Natural killer cell (primary cell): ENCODE results near the gene FCHSD1. TPM values are rescaled to one million over a fixed set of nuclear protein-coding genes. Genes with fewer than 3 reads are reported as not detected.

ENCODE experiments used
- ATAC-seq, 3 donors: fragments of 150-1000 bp in 2 of 3; fragments of 200-7000 bp in 1 of 3; cut with Tn5 transposase; 1 replicate in 1 of 3; 2 replicates in 2 of 3; pipeline ENCODE4 v1.10.0; 2021; ENCODE audit warnings: mild to moderate bottlenecking in 2 of 3, moderate library complexity in 2 of 3
- DNase-seq, 2 donors: peaks; one replicate each; pipeline versions ENCODE4 v3.0.0 to v3.0.0-alpha.2; 2013 to 2021; ENCODE audit warnings: mixed read lengths in 1 of 2
- H3K27ac ChIP-seq: one replicate; pipeline ENCODE4 v1.5.1; 2013; ENCODE audit warnings: mild to moderate bottlenecking, low read length
- H3K27me3 ChIP-seq: one replicate; pipeline ENCODE4 v1.6.1; 2013; ENCODE audit warnings: low read length; ENCODE audit not compliant: control insufficient read depth, insufficient read depth
- H3K36me3 ChIP-seq: one replicate; pipeline ENCODE4 v1.6.1; 2013; ENCODE audit warnings: low read length; ENCODE audit not compliant: control insufficient read depth, insufficient read depth
- H3K4me1 ChIP-seq: one replicate; pipeline ENCODE4 v1.6.1; 2013; ENCODE audit warnings: low read length; ENCODE audit not compliant: control insufficient read depth, insufficient read depth
- H3K4me3 ChIP-seq: one replicate; pipeline ENCODE4 v1.5.1; 2013; ENCODE audit warnings: low read length
- H3K9me3 ChIP-seq: one replicate; pipeline ENCODE4 v1.6.1; 2013; ENCODE audit warnings: low read length; ENCODE audit not compliant: control insufficient read depth, insufficient read depth
- H3K27ac Mint-ChIP-seq, 2 donors: one replicate each; pipeline ENCODE4 v1.8.0; 2022; ENCODE audit warnings: mild to moderate bottlenecking in 2 of 2, mixed read lengths in 2 of 2, moderate library complexity in 1 of 2
- H3K27me3 Mint-ChIP-seq, 2 donors: one replicate each; pipeline ENCODE4 v1.8.0; 2022; ENCODE audit warnings: low read depth in 2 of 2, mixed read lengths in 2 of 2
- H3K36me3 Mint-ChIP-seq: one replicate; pipeline ENCODE4 v1.8.0; 2022; ENCODE audit warnings: mixed read lengths
- H3K4me1 Mint-ChIP-seq, 2 donors: one replicate each; pipeline ENCODE4 v1.8.0; 2022; ENCODE audit warnings: mixed read lengths in 2 of 2
- H3K4me3 Mint-ChIP-seq: one replicate; pipeline ENCODE4 v1.8.0; 2022; ENCODE audit warnings: mild to moderate bottlenecking, moderate library complexity, mixed read lengths
- H3K9me3 Mint-ChIP-seq, 2 donors: one replicate each; pipeline ENCODE4 v1.8.0; 2022; ENCODE audit warnings: mixed read lengths in 2 of 2
- CTCF ChIP-seq: fragments of 200-600 bp; IDR thresholded peaks from one replicate; pipeline ENCODE4 v1.8.0; 2022; ENCODE audit warnings: antibody characterized with exemption
- WGBS: methylation state at CpG from one replicate; pipeline ENCODE4 v1.1.7; 2013; ENCODE audit warnings: missing lambda C conversion rate; ENCODE audit not compliant: insufficient coverage; 5-methylcytosine and 5-hydroxymethylcytosine counted together
- intact Hi-C: fragments of 100-400 bp; cut with micrococcal nuclease; formaldehyde crosslinking; loops from one replicate; pipeline ENCODE4 v1.14.2; 2022
- total RNA-seq, 4 donors: library from RNA; stranded (reverse); fragments of 120-200 nt in 1 of 4; gene quantifications; one replicate each; pipeline versions ENCODE4 v1.2.3 to v1.2.4, GENCODE V29; 2013 to 2022

The FCHSD1 gene
- total RNA-seq, 3 donors from 2014 or later (not counting 1 experiment from before 2014, with no cell fraction given), result 134 to 155 (median 147) TPM

- Histone ChIP-seq H3K27me3 (no peaks in the 10 kb centered on the region), H3K9me3 (no peaks in the 10 kb centered on the region), H3K27ac (peak within 1 kb of the TSS; percentile 51), H3K4me3 (peak within 1 kb of the TSS; percentile 57), H3K4me1 (peaks cover 36% of the 10 kb centered on the region), H3K36me3 (no peaks in the 10 kb centered on the region)
- H3K27me3 Mint-ChIP-seq, result no peaks in the 10 kb centered on the region
- H3K36me3 Mint-ChIP-seq, result no peaks in the 10 kb centered on the region
- peak within 1 kb of the TSS; percentile 76 to 81 for H3K27ac Mint-ChIP-seq
- no peak for TF ChIP-seq CTCF
- intact Hi-C loops, result loop anchor here (5.0 kb wide), 1 partner anchor 45 kb away; the partner anchor contains the start of genes HDAC3 and RELL2
- no peaks in the 10 kb centered on the region for H3K9me3 Mint-ChIP-seq
- WGBS, result 10% methylated on average over 77 of the region's 77 CpGs
- peaks cover 22 to 50% of the 10 kb centered on the region in 2 donors for H3K4me1 Mint-ChIP-seq
- peak within 1 kb of the TSS; percentile 95 for H3K4me3 Mint-ChIP-seq
- ATAC-seq (peak; percentile 74 to 83 (median 75)), DNase-seq (peak; percentile 49 to 51)
These were observed 30.8 kb upstream of the FCHSD1 start, which contains the start of gene ARAP3 for GRCh38 chr5:141681695-141682641. Gene ARAP3 (minus strand): TSS chr5:141682230. CDS start chr5:141680486, 1,744 bp downstream.

DNA sequence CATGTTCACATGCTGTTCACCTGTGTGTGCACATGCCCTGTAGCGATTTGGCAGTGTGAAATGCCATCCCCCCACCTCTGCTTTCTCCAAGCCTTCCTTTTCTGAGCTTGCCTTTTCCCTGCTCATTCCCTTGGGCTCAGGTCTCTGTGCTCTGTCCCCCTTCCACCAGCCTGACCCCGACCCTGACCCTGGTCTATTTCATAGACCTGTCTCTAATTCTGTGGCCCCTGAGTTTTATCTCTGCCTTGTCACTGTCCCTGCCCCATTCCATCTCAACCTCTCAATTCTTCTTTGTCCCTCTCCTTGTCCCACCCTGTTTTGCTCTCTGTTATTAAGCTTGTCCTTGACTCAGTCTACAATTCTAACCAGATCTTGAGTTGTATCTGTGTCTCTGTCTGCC is 30.1 kb upstream of the FCHSD1 start:
- H3K36me3 Mint-ChIP-seq, result no peaks in the 10 kb centered on the region

DNA sequence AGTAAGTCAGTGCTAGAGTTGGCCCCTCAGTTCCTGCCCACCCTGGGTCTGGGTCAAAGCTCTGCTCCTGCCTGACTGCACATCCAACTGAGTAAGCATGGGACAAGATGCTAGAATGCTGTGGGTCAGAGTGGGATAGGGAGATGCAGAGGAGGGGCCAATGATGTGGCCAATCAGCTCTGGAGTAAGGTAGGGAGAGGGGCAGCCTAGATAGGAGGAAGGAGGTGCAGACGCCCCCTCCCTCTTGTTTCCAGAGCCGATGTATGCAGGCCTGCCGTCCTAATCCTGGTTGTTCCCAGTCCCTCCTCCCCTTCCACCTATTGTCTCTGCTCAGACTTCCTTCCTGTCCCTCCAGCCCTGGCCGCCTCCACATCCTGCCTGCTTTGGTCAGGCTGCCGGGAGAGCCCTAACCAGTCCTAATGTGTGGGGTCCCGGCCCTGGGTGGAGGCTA is 29.6 kb upstream of the FCHSD1 start:
- H3K27ac Mint-ChIP-seq, result peak overlapping the region; percentile 76 to 81
- Histone ChIP-seq H3K4me1 (peaks cover 36% of the 10 kb centered on the region), H3K4me3 (no peak overlapping the region), H3K9me3 (no peaks in the 10 kb centered on the region), H3K36me3 (no peaks in the 10 kb centered on the region), H3K27me3 (no peaks in the 10 kb centered on the region), H3K27ac (no peak overlapping the region)
- intact Hi-C loops, result loop anchor here (5.0 kb wide), 1 partner anchor 43 kb away; the partner anchor contains the start of genes HDAC3 and RELL2
- no peak for DNase-seq
- peak overlapping the region; percentile 95 for H3K4me3 Mint-ChIP-seq
- H3K9me3 Mint-ChIP-seq, result no peaks in the 10 kb centered on the region
- H3K4me1 Mint-ChIP-seq, result peaks cover 22 to 48% of the 10 kb centered on the region in 2 donors
- ATAC-seq, result no peak
- no peak for TF ChIP-seq CTCF
- no peaks in the 10 kb centered on the region for H3K36me3 Mint-ChIP-seq
- no peaks in the 10 kb centered on the region for H3K27me3 Mint-ChIP-seq
- 73% methylated on average over 6 of the region's 6 CpGs for WGBS

More for the DNA sequence above, 30.1 kb upstream of the FCHSD1 start:
- Histone ChIP-seq H3K4me3 (peak overlapping the region; percentile 4), H3K36me3 (no peaks in the 10 kb centered on the region), H3K27me3 (no peaks in the 10 kb centered on the region), H3K4me1 (peaks cover 36% of the 10 kb centered on the region), H3K27ac (no peak overlapping the region), H3K9me3 (no peaks in the 10 kb centered on the region)
- H3K27me3 Mint-ChIP-seq, result no peaks in the 10 kb centered on the region
- H3K27ac Mint-ChIP-seq, result peak overlapping the region; percentile 76 to 81
- peak overlapping the region; percentile 95 for H3K4me3 Mint-ChIP-seq
- DNase-seq (no peak), ATAC-seq (no peak)
- no peak for TF ChIP-seq CTCF
- intact Hi-C loops, result loop anchor here (5.0 kb wide), 1 partner anchor 44 kb away; the partner anchor contains the start of genes HDAC3 and RELL2
- H3K9me3 Mint-ChIP-seq, result no peaks in the 10 kb centered on the region
- 89% methylated on average over 2 of the region's 2 CpGs for WGBS
- peaks cover 22 to 50% of the 10 kb centered on the region in 2 donors for H3K4me1 Mint-ChIP-seq
